ENCODE data around the gene KCNN3.

The KCNN3 gene

DNA sequence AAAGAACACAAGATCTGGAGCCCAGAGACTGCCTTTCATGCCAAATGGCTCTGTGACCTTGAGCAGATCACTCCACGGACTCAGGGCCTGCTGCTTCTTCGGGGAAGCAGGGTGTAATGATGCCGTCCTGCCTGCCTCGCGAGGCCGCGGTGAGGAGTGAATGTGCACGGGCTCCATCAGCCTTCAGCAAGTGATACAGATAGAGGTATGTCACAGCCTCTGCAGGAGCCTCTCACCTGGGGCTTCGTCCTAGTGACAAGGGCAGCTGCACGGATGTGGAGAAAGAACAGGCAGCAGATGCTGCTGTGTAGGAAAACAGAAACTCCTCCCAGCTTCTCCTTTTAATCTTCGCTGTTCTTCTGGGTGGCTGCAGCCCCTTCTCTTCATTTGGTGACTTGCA is 127.5 kb downstream of the KCNN3 start:
- in situ Hi-C loops (cut with HindIII; ENCODE audit: low sequenced_read_pairs): loop anchor here (10.0 kb wide), 1 partner anchor 48 kb away; no protein-coding TSS in a partner anchor

- in situ Hi-C loops (cut with HindIII; ENCODE audit: low sequenced_read_pairs): loop anchor here (10.0 kb wide), 1 partner anchor 47 kb away; no protein-coding TSS in a partner anchor
These were observed 128.2 kb downstream of the KCNN3 start for GRCh38 chr1:154741741-154742495.

DNA sequence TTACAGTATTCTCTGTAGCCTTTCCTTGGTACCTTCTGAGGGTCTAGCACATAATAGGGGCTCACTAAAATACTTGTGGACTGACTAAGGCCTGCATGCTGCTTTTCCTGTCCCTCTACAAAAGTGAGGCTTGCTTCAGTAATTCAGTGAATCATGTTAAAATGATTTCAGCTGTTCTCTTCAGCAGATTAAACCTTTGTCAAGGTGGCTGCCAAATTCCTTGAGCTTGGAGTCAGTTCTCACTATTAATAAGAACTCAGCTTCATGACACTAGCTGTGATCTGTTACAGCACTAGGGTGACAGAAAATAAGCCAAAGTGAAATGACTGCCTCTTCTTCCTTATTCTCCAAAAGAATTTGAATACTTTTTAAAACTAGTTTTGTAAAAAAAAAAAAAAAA is 128.8 kb downstream of the KCNN3 start:
- in situ Hi-C loops (cut with HindIII; ENCODE audit: low sequenced_read_pairs): loop anchor here (10.0 kb wide), 1 partner anchor 47 kb away; no protein-coding TSS in a partner anchor

DNA sequence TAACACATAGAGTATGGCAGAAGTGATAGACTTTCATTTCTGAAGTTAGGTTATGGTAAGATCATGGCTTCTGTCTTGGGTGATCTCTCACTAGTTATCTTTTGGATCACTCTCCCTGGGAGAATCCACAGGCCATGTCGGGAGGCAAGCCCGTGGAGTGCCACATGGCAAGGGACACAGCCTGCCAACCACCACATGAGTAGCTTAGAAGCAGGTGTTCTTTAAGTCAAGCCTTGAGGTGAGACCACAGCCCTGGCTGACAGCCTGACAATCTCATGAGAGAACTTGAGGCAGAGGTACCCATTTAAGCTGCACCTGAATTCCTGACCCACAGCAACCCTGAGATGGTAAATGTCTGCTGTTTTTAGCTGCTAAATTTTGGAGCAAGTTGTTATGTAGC is 130.4 kb downstream of the KCNN3 start:
- in situ Hi-C loops (cut with HindIII; ENCODE audit: low sequenced_read_pairs): loop anchor here (5.0 to 10.0 kb wide), 2 partner anchors 45 to 88 kb away; no protein-coding TSS in a partner anchor

DNA sequence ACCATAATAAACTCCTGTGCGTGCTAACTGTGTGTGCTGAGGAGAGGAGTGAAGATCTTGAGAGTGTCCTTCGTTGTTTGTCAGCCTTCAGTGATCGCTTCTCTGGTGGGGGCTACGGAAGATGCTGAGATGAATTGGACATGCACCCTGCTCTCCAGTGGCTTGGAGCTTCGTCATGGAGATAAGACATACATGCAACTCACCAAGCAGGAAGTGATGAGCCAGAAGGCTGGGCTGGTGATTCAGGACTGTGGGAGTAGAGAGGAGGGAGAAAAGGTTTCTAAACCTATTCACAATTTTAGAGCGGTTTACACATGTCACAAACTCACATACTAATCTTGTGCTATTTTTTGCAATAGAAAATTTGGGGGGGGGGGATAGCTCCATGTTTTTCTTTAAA is 133.2 kb downstream of the KCNN3 start:
- in situ Hi-C loops (cut with HindIII; ENCODE audit: low sequenced_read_pairs): loop anchor here (5.0 kb wide), 1 partner anchor 90 kb away; no protein-coding TSS in a partner anchor

GRCh38 chr1:154735804-154736168 is 134.3 kb downstream of the KCNN3 start:
- in situ Hi-C loops (cut with HindIII; ENCODE audit: low sequenced_read_pairs): loop anchor here (5.0 kb wide), 1 partner anchor 92 kb away; no protein-coding TSS in a partner anchor

GRCh38 chr1:154735061-154735803 is 134.8 kb downstream of the KCNN3 start:
- in situ Hi-C loops (cut with HindIII; ENCODE audit: low sequenced_read_pairs): loop anchor here (5.0 kb wide), 1 partner anchor 92 kb away; no protein-coding TSS in a partner anchor

- in situ Hi-C loops (cut with HindIII; ENCODE audit: low sequenced_read_pairs): no loop called here
These were observed 136.5 kb downstream of the KCNN3 start for GRCh38 chr1:154733621-154734020.

DNA sequence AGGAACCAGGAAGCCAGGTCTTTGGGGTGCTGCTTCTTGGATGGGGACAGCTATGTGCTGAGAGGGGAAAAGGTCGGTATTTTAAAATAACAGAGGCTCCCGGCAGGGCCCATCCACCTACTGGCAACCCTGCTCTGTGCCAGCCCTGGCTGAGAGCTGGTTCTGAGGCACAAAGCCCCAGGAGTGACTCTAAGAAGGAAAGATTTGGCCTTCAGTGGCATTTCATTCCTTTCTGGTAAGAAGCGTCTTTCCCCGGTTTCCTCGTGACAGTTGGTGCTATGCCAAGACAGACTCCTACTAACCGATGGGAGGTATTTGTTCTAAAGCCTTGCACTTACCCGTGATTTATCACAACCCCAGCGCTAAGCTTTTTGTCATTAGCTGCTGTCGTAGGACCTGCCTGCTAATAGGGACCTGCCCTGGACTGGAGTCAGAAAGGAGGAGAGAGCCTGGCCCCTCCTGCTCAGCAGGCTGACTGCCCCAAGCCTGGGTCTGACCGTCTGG is 139.0 kb downstream of the KCNN3 start:
- in situ Hi-C loops (cut with HindIII; ENCODE audit: low sequenced_read_pairs): no loop called here

GRCh38 chr1:154730259-154730658 is 139.8 kb downstream of the KCNN3 start:
- in situ Hi-C loops (cut with HindIII; ENCODE audit: low sequenced_read_pairs): no loop called here

DNA sequence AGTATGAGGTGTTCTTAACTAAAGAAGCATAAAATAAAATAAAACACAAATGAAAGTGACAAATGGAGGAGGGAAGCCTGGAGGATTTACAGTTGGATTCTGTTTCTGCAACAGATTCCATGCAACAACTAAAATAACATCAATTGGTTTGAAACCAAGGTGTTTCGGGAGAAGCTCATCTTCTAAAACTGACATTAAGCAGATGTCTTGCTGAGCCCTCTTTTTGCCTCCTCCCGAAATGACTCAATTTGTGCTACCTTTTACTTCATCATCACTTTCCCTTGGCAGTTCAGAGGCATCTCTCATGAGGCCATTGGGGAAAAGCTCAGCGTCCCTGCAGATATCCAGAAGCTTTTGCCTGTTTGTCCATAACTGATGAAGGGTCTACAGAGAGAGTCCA is 140.5 kb downstream of the KCNN3 start:
- in situ Hi-C loops (cut with HindIII; ENCODE audit: low sequenced_read_pairs): no loop called here

- in situ Hi-C loops (cut with HindIII; ENCODE audit: low sequenced_read_pairs): no loop called here
These were observed 141.0 kb downstream of the KCNN3 start for GRCh38 chr1:154729031-154729442.

- in situ Hi-C loops (cut with HindIII; ENCODE audit: low sequenced_read_pairs): no loop called here
These were observed 143.0 kb downstream of the KCNN3 start for GRCh38 chr1:154726896-154727753.

DNA sequence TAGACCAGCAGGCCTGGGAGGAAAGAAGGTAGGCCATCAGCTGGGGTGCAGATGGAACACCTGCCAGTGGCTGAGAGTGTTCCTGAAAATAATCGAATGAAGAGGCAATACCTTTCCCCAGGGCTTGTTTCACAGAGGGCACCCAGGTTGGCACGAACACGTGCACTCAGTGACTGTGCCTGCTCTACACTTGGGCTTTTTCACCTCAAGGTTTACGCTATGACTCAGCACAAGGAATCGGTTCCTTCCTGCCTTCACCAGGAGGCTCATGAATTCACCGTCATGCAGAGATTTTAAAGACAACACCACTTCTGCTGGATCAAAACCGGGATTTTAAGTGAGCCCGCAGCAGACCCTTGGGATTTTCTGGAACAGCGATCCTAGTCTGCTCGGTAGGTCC is 143.6 kb downstream of the KCNN3 start:
- in situ Hi-C loops (cut with HindIII; ENCODE audit: low sequenced_read_pairs): no loop called here

- in situ Hi-C loops (cut with HindIII; ENCODE audit: low sequenced_read_pairs): no loop called here
These were observed 144.2 kb downstream of the KCNN3 start for GRCh38 chr1:154725865-154726264.

DNA sequence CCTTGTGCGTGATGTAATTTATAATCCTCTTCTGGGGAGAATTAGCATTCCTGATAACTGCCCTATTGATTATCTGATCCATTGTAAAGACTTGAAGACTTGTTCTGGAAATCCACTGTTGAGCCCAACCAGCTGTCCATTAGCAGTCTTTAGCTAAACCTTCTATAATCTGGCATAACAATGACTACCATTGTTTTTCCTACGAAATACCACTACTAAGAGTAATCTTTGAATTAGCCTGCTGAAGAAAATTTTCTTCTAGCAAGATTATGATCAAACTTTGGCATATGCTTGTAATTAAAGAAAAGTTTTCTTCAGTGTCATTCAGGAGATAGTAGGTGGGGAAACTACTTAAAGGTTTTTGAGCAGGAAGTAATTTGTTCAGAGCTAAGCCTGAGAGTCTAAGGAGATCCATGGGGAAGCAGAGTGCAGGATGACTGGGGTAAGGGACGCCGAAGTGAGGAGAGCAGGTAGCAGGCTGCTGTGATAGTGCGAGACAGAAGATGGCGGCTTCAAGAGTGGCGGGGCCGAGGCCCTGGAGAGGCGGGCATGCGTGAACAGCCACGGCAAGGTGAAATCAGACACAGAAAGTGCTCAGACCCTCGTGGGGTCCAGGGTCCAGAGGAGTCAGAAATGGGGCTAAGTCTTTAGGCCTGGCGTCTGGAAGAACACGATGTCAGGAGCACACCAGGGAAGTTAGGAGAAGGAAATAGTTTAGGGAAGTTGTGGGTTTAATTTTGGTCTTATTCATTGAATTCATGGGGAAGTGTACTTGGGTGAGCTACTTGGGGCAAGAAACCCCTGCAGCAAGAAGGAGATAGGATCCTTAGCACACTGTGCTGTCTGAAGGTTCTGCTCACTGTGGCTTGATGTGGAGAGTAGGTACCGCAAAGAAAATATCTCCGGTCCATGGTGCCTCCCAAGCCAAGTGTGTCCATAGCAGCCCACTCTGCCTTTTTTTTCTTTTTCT is 149.5 kb downstream of the KCNN3 start:
- in situ Hi-C loops (cut with HindIII; ENCODE audit: low sequenced_read_pairs): no loop called here

DNA sequence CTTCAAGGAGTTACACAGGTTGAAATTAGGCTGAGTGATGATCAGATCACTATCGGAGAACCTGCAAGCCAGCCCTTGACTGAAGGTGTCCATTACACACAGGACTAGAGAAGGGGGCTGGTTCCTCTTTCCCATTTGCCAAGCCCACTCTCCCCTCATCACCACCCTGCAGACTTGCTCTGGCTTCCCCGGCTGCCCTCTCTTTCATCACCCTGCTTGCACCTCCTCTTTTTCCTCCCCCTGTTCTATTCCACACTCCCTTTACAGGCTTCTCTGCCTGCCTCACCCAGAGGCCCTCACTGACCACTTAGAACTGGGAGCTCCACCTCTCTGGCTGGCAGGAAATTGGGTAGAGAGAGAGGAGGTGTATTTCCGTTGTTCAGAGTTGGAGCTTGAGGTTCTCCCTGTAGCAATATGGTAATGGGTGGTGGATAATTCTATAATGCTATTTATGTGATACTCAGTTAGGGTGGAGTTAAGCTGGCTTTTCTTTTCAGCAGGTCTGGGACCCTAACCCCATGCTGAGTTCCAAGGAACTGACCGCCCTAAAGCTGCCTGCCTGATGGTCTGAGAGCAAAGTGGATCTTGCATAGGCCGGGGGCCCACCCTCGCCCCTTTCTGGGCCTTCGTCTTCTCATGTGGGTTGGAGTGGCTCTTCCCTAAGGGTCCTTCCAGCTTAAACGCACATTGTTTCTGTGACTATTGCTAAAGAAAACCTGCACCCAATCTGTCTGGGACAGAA is 150.3 kb downstream of the KCNN3 start:
- in situ Hi-C loops (cut with HindIII; ENCODE audit: low sequenced_read_pairs): no loop called here

GRCh38 chr1:154718566-154718965 is 151.5 kb downstream of the KCNN3 start:
- in situ Hi-C loops (cut with HindIII; ENCODE audit: low sequenced_read_pairs): no loop called here

DNA sequence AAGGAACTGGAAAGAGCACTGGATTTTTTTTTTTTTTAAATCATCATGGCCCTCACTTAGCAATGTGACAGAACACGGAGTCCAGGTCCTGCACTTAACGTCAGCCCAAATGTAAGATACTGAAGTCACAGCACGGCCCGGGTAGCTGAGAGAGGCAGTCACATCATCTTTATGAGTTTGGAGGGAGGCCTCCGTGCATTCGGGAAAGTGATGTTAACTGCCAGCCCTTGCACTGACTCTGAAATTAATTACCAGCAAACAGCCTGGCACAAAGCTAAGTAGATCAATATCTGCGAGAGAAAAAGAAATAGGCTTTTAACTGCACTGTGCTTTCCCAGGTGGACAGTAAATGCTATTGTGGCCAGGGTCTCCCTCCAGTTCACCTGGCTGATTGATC is 152.6 kb downstream of the KCNN3 start:
- in situ Hi-C loops (cut with HindIII; ENCODE audit: low sequenced_read_pairs): no loop called here
